SK-N-SH (cell line): ENCODE data around the gene NUP50.

Experiments
- CTCF ChIP-seq: fragments of 200-600 bp; sonication (generic); IDR thresholded peaks from 2 replicates; pipeline ENCODE4 v1.6.1; 2017; ENCODE audit warnings: antibody characterized with exemption, mild to moderate bottlenecking, moderate library complexity
- FOSL2 ChIP-seq: IDR thresholded peaks from 2 replicates; pipeline ENCODE4 v1.4.0; 2012; ENCODE audit warnings: low read depth, mild to moderate bottlenecking, moderate library complexity, borderline replicate concordance
- FOXJ3 ChIP-seq: sonication (generic); formaldehyde crosslinking; IDR thresholded peaks from 2 replicates; pipeline ENCODE4 v1.5.1; 2020; ENCODE audit warnings: mild to moderate bottlenecking, missing genetic modification reagents
- GABPA ChIP-seq: IDR thresholded peaks from 2 replicates; pipeline ENCODE4 v1.4.0; 2012; ENCODE audit warnings: low read depth, mild to moderate bottlenecking
- NFIC ChIP-seq: IDR thresholded peaks from 2 replicates; pipeline ENCODE4 v1.4.0; 2012; ENCODE audit warnings: borderline replicate concordance
- POLR2AphosphoS5 ChIP-seq: IDR thresholded peaks from 2 replicates; pipeline ENCODE4 v1.6.1; 2012; ENCODE audit warnings: low read depth, low read length
- SIN3A ChIP-seq: IDR thresholded peaks from 2 replicates; pipeline ENCODE4 v1.6.1; 2012; ENCODE audit warnings: low read depth, mild to moderate bottlenecking, low read length, moderate library complexity, borderline replicate concordance
- TF ChIP-seq, protein P1 (sequence below): IDR thresholded peaks from 2 replicates; pipeline ENCODE4 v1.4.0; 2012; ENCODE audit warnings: low read depth

- TF ChIP-seq, protein P1, sequence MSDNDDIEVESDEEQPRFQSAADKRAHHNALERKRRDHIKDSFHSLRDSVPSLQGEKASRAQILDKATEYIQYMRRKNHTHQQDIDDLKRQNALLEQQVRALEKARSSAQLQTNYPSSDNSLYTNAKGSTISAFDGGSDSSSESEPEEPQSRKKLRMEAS: no peak
- no peak for TF ChIP-seq FOXJ3
- TF ChIP-seq GABPA: no peak
- no peak for TF ChIP-seq CTCF
- no peak for TF ChIP-seq SIN3A
- no peak for TF ChIP-seq POLR2AphosphoS5
- TF ChIP-seq FOSL2: no peak
- no peak for TF ChIP-seq NFIC
Measured at GRCh38 chr22:45201678-45202332, 38.1 kb downstream of the NUP50 start.
